Stimulated activated naive CD4-positive, alpha-beta T cell treated with Interleukin-2 at 50 U/mL for 16 hours (primary cell): ENCODE results near the gene CMTM1.
"Not testable (repeated sequence)": the region's sequence is repeated elsewhere in the genome, so short reads cannot be mapped to it uniquely, and the experiment has no call there.

Experiments used
- DNase-seq: peaks from one replicate; lab custom pipeline; 2025; lab: John Stamatoyannopoulos, UW

CMTM1 gene

DNA sequence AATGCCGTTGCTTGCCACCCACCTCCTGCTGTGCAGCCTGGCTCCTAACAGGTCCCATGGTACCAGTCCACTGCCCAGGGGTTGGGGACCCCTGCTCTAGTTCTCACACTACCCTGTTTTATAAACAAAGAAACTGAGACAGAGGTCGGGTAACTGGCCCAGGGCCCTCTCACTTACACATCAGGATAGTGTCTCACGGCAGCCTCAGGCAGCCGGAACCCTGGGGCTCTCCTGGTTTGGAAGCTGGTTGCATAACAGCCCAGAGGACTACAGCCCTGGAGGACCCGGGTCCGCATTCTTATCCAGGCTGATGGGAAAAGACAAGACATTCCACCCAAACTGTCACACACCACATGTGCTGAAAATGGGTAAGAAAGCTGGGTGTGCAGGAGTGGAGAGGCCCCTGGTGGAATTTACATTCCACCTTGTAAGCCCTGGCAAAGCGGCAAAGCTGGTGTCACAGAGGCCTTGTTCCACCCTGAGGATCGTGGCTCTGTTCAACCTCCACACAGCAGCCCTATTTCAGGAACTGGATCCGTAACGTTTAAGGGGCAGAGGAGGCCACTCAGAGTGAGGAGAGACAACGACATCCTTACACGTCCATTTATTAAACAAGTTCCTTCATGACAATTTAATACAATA, 48.0 kb downstream of the CMTM1 start:
- no peak for DNase-seq

GRCh38 chr16:66616169-66616568, 49.9 kb downstream of the CMTM1 start:
- DNase-seq, result no peak

GRCh38 chr16:66616592-66616991, 50.4 kb downstream of the CMTM1 start:
- DNase-seq, result no peak

DNA sequence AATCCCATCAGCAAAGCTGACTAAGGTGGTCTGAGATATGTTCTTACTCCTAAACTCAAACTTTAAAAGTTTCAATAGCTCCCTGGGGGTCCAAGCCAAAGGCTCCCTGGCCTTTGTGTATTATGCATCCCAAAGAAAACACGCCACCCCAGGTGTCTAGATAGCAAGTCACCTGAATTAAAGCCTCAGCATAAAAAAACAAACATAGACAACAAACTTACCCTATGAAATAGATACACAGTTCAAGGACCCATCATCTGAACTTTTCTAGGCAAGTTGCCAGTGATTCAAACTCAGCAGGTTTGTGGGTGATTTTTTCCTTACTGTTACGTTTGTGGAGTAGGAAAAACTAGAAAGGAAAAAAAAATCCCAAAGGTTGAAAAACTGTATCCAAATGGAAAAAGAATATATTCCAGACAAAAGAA, 50.8 kb downstream of the CMTM1 start:
- DNase-seq, result no peak

DNA sequence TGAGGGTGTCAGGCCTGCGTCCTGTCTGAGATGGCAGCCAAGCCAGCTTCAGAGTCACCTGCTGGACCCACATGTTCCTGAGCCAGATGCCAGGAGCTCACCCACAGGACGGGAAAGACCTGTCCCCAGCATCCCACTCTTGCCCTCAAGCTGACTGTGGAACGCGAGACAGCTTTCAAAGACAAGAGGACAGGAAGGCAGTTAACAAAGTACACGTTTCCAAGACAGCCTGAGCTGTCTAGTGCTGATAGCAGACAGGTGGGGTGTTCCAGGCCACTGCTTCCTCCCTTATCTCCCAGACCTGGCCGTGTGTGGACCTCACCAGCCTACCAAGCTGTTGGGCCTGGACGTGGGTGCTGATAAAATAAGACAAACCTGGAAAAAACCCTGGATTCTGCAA, 51.5 kb downstream of the CMTM1 start:
- no peak for DNase-seq

GRCh38 chr16:66618588-66619375, 52.5 kb downstream of the CMTM1 start:
- no peak for DNase-seq

GRCh38 chr16:66619534-66620428, 53.5 kb downstream of the CMTM1 start:
- DNase-seq, result no peak

DNA sequence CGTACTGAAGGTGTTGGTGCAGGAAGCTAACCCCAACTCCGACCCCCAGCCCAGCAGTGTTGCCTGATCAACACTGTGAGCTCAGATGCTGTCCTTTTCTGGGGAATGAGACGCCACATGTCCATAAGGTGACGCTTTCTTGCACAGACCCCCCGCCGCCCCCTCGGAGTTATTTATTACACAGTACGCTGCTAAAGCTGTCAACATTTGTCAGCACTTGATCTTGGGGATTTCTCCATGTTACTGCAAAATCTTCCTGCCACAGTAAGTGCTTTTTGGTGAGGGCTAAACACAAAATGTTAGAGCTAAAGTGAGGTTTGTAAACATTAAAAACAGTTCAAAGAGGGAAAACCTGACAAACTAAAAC, 54.2 kb downstream of the CMTM1 start:
- DNase-seq, result no peak

DNA sequence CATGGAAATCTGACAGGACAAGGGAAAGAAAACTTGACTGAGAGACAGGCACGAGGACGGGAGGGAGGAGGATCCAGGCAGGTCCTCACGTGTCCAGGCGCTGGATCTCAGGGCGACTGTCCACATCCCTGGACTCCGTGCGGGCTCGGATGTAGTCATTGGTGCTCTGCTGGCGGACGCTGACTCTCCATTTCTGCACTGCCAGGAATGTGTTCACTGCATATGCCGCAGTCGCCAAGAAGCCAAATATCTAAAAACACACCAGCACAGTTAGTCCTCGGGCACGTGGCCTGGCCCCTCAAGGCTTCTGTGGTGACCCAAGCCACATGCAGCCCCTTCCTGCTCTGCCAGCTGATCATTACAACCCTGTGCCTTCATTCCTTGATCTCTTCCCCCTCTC, 55.7 kb downstream of the CMTM1 start:
- no peak for DNase-seq

DNA sequence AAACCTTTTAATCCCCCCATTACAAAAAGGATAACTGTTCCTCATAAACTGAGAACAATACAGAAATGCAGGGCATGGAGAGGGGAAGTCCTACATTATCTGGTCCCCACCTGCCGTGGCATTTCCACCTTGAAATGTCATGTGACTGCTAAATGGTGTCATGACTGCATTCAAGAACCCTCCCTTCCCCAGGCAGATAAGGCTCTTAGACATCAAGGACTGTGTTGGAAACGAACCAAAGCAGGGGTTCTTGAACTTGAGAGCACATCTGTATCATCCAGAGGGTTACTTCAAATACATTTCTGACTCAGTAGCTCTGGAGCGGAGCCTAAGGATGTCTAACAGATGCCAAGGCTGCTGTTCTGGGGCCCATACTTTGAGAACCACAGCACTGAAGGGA, 56.6 kb downstream of the CMTM1 start:
- DNase-seq, result no peak

GRCh38 chr16:66623755-66624154, 57.5 kb downstream of the CMTM1 start:
- DNase-seq, result no peak

DNA sequence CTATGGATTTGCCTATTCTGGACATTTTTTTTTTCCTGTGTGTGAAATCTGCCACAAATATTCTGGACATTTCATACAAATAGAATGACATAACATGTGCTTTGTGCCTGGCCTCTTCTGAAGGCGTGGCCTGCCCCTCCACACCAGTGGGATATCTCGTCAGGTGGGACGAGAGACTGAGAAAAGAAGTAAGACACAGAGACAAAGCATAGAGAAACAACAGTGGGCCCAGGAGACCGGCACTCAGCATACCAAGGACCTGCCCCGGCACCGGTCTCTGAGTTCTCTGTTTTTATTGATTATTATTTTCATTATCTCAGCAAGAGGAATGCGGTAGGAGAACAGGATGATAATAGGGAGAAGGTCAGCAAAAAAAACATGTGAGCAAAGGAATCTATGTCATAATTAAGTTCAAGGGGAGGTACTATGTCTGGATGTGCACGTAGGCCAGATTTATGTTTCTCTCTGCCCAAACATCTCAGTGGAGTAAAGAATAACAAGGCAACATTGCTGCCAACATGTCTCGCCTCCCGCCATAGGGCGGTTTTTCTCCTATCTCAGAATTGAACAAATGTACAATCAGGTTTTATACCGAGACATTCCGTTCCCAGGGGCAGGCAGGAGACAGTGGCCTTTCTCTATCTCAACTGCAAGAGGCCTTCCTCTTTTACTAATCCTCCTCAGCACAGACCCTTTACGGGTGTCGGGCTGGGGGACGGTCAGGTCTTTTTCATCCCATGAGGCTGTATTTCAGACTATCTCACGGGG, 61.6 kb downstream of the CMTM1 start:
- DNase-seq, result not testable (repeated sequence)
